Measurements from ENCODE around the gene ITGA2B. TPM values are rescaled to one million over a fixed set of nuclear protein-coding genes. Genes with fewer than 3 reads are reported as not detected.
"Not testable (repeated sequence)": the region's sequence is repeated elsewhere in the genome, so short reads cannot be mapped to it uniquely, and the experiment has no call there.

The ITGA2B gene
- total and polyA plus RNA-seq, 11 donors: 0.16 to 1.8 (median 0.34) TPM

GRCh38 chr17:44343510-44344209, 45.8 kb downstream of the ITGA2B start:
- Histone ChIP-seq H3K4me3 (no peak overlapping the region), H3K27me3 (no peaks in the 10 kb centered on the region), H3K9me3 (no peaks in the 10 kb centered on the region), H3K27ac (no peak overlapping the region), H3K36me3 (peaks cover 0 to 4% (median 0%) of the 10 kb centered on the region in 9 donors), H3K4me1 (peaks cover 0 to 41% (median 12%) of the 10 kb centered on the region in 12 donors)
- intact Hi-C loops (cut with DNase I): loop anchor here in 1 of 10 donors (2.0 kb wide), 1 partner anchor 17 kb away; no protein-coding TSS in a partner anchor
- WGBS, 4 donors: 63 to 71% (median 67%) methylated on average over 11 of the region's 11 CpGs
- DNase-seq (no peak), ATAC-seq (no peak)
- TF ChIP-seq CTCF (IDR thresholded peaks at IDR 0.05) (no peak), POLR2A (IDR thresholded peaks at IDR 0.05) (no peak)

GRCh38 chr17:44340553-44340952, 48.9 kb downstream of the ITGA2B start:
- H3K27me3 ChIP-seq; intact Hi-C loops (cut with DNase I); H3K36me3 ChIP-seq; H3K27ac ChIP-seq; ATAC-seq; H3K4me3 ChIP-seq; DNase-seq; H3K9me3 ChIP-seq: not testable (repeated sequence)
- WGBS, 4 donors: 57 to 67% (median 64%) methylated on average over 5 of the region's 5 CpGs
- H3K4me1 ChIP-seq: peaks cover 0 to 19% (median 6%) of the 10 kb centered on the region in 12 donors

- H3K36me3 ChIP-seq: no peaks in the 10 kb centered on the region
- no peak for TF ChIP-seq POLR2A (IDR thresholded peaks at IDR 0.05)
- TF ChIP-seq CTCF (IDR thresholded peaks at IDR 0.05): no peak
- H3K27ac ChIP-seq: peak overlapping the region in 1 of 12 donors; percentile 22
- no peak overlapping the region for H3K4me3 ChIP-seq
- H3K27me3 ChIP-seq: no peaks in the 10 kb centered on the region
- ATAC-seq (peak in 3 of 4 donors; percentile 72 to 91 (median 83)), DNase-seq (peak in 2 of 5 donors; percentile 55 to 69)
- WGBS, 4 donors: 41 to 51% (median 46%) methylated on average over 6 of the region's 6 CpGs
- H3K9me3 ChIP-seq: no peaks in the 10 kb centered on the region
- intact Hi-C loops (cut with DNase I): no loop called here
- peaks cover 0 to 23% (median 0%) of the 10 kb centered on the region in 12 donors for H3K4me1 ChIP-seq
Observed at GRCh38 chr17:44338702-44339101, 50.7 kb downstream of the ITGA2B start.

GRCh38 chr17:44335968-44336367, 53.5 kb downstream of the ITGA2B start:
- DNase-seq (no peak), ATAC-seq (no peak)
- Histone ChIP-seq H3K27me3 (no peaks in the 10 kb centered on the region), H3K9me3 (no peaks in the 10 kb centered on the region), H3K36me3 (no peaks in the 10 kb centered on the region), H3K4me1 (peaks cover 0 to 44% (median 2%) of the 10 kb centered on the region in 12 donors), H3K27ac (no peak overlapping the region), H3K4me3 (no peak overlapping the region)
- TF ChIP-seq CTCF (IDR thresholded peaks at IDR 0.05) (no peak), POLR2A (IDR thresholded peaks at IDR 0.05) (no peak)
- intact Hi-C loops (cut with DNase I): no loop called here
- WGBS, 4 donors: 36 to 43% (median 39%) methylated on average over 5 of the region's 5 CpGs
